T-helper 1 cell treated with Interleukin-12 subunit alpha and Interleukin-12 subunit beta and Interleukin-4 antibody, amounts not matched to agents 30 μg/mL and 1 μg/mL, for 36 hours (primary cell): ENCODE data around the gene NOL4L.
"Not testable (repeated sequence)": the region's sequence is repeated elsewhere in the genome, so short reads cannot be mapped to it uniquely, and the experiment has no call there.

ENCODE experiments used
- H3K27ac Mint-ChIP-seq: one replicate; pipeline ENCODE4 v1.8.0; 2021; ENCODE audit warnings: mild to moderate bottlenecking, mixed read lengths
- H3K27me3 Mint-ChIP-seq: one replicate; pipeline ENCODE4 v1.8.0; 2021; ENCODE audit warnings: low read depth, mixed read lengths
- H3K36me3 Mint-ChIP-seq: one replicate; pipeline ENCODE4 v1.8.0; 2021; ENCODE audit warnings: low read depth, mixed read lengths
- H3K4me1 Mint-ChIP-seq: one replicate; pipeline ENCODE4 v1.8.0; 2021; ENCODE audit warnings: low read depth, mixed read lengths
- H3K4me3 Mint-ChIP-seq: one replicate; pipeline ENCODE4 v1.8.0; 2021; ENCODE audit warnings: mild to moderate bottlenecking, moderate library complexity, mixed read lengths
- H3K9me3 Mint-ChIP-seq: one replicate; pipeline ENCODE4 v1.8.0; 2021; ENCODE audit warnings: mixed read lengths

Gene NOL4L

DNA sequence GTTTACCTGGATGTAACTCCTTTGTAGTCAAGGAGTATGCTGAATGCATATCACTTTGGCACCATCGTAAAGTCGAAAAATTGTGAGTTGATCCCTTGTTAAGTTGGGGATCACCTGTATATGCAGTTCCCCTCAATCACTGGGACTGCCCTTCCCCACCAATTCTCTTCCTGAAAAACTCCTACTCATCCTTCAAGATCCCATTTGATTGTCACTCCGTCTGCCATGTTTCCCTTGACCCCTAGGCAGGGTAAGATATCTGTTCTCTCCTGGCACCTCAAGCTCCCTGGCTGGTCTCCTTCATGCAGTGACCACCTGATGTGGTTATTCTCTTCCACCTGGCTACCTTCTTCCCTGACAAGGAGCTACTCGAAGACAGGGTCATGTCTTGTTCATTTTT lies 10.0 kb upstream of the NOL4L start:
- no peaks in the 10 kb centered on the region for H3K27me3 Mint-ChIP-seq
- no peaks in the 10 kb centered on the region for H3K9me3 Mint-ChIP-seq
- no peaks in the 10 kb centered on the region for H3K36me3 Mint-ChIP-seq
- no peak overlapping the region for H3K4me3 Mint-ChIP-seq
- H3K27ac Mint-ChIP-seq = no peak overlapping the region
- H3K4me1 Mint-ChIP-seq = peaks cover 7% of the 10 kb centered on the region

DNA sequence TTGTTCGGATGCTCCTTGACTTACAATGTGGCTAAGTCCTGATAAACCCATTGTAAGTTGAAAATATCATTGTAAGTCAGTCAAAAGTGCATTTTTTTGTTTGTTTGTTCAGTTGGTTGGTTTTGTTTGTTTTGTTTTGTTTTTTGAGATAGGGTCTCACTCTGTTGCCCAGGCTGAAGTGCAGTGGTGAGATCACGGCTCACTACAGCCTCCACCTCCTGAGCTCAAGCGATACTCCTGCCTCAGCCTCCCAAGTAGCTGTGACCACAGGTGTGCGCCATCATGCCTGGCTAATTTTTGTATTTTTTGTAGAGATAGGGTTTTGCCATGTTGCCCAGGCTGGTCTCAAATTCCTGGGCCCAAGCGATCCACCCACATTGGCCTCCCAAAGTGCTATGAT lies 9.5 kb upstream of the NOL4L start:
- not testable (repeated sequence) for H3K9me3 Mint-ChIP-seq, H3K27ac Mint-ChIP-seq, H3K4me1 Mint-ChIP-seq, H3K36me3 Mint-ChIP-seq, H3K4me3 Mint-ChIP-seq, H3K27me3 Mint-ChIP-seq

DNA sequence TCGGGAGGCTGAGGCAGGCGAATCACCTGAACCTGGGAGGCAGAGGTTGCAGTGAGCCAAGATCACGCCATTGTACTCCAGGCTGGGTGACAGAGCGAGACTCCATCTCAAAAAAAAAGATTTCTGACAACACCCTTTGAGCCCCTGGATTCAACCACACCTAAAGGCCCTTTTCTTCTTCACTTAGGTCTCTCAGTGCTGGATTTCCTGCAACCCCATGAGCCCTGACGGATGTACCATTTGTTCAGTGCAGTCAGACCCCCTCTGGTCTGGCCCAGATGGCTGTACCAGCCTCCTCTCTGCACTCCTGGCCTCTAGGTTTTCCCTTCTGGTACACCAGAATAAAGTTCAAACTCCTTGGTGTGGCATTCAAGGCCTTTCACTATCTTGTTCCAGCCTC lies 9.1 kb upstream of the NOL4L start:
- Mint-ChIP-seq H3K27ac (no peak overlapping the region), H3K36me3 (no peaks in the 10 kb centered on the region), H3K9me3 (no peaks in the 10 kb centered on the region), H3K27me3 (no peaks in the 10 kb centered on the region), H3K4me1 (peaks cover 8% of the 10 kb centered on the region), H3K4me3 (no peak overlapping the region)

DNA sequence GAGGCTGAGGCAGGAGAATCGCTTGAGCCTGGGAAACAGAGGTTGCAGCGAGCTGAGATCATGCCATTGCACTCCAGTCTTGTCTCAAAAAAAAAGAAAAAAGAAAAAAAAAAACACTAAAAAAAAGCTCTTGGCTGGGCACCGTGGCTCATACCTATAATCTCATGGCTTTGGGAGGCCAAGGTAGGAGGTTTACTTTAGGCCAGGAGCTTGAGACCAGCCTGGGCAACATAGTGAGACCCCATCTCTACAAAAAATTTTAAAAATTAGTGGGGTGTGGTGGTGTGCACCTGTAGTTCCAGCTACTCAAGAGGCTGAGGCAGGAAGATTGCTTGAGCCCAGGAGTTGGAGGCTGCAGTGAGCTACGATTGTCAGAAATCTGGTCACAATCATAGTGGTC lies 7.5 kb upstream of the NOL4L start:
- peaks cover 12% of the 10 kb centered on the region for H3K4me1 Mint-ChIP-seq

DNA sequence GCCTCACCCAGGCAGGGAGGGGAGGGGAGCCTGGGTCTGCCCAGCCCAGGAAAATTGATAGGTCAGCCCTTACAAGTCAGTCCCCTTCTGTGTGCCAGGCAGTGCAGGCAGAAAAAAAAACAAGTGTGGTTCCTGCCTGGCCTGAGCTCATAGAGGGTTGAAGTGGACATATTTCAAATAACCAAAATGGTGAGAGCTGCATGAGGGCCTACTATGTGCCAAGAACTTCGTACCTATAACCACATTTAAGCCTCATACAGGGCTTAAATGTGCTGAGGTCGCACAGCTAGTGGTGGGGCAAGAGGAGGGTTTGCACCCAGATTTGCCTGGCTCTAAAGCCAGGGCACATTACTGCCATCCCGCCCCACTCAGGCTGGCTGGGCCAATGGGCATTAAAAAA lies 6.9 kb upstream of the NOL4L start:
- no peaks in the 10 kb centered on the region for H3K36me3 Mint-ChIP-seq

More for the DNA sequence above, 7.5 kb upstream of the NOL4L start:
- not testable (repeated sequence) for H3K4me3 Mint-ChIP-seq, H3K36me3 Mint-ChIP-seq, H3K27me3 Mint-ChIP-seq, H3K27ac Mint-ChIP-seq, H3K9me3 Mint-ChIP-seq

DNA sequence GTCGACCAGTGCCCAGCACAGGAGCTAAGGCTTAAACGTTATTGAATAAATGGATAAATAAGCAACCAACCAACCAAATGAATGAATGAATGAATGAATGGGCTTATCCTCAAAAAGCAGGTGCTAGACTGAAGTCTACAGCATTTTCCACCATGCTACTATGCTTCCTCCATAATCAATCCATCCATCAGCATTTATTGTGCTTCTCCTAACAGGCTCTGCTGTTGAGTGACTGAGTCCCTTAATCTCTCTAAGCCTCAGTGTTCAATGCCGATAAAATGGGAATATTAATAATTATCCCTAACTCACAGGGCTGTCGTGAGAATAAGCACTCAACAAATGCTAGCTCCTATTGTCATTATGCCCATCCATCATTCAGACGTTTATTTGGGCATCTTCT lies 4.6 kb upstream of the NOL4L start:
- Mint-ChIP-seq H3K36me3 (peaks cover 4% of the 10 kb centered on the region), H3K27me3 (peaks cover 26% of the 10 kb centered on the region), H3K4me1 (peaks cover 16% of the 10 kb centered on the region), H3K9me3 (no peaks in the 10 kb centered on the region), H3K4me3 (no peak overlapping the region), H3K27ac (no peak overlapping the region)

More for the DNA sequence above, 6.9 kb upstream of the NOL4L start:
- Mint-ChIP-seq H3K4me3 (no peak overlapping the region), H3K27me3 (peaks cover 11% of the 10 kb centered on the region), H3K4me1 (peaks cover 14% of the 10 kb centered on the region), H3K9me3 (no peaks in the 10 kb centered on the region), H3K27ac (no peak overlapping the region)

DNA sequence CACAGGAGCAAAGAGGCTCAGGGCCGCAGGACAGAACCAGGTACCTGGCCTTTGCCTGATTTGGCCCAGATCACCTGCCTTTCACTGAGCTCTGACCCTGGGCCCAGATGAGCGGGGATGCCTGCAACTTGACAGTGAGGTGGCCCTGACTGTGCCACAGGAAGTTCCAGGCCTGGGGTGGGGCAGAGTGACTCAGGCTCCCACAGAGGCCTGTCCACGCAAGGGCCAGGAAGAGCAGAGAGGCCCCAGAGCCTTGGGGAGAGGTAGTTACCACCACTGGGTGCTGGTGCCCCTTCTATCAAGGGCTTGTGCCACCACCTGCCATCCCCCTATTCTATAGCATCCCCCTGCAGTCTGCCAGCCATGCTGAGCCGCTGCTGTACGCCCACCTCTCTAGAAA lies 4.1 kb upstream of the NOL4L start:
- Mint-ChIP-seq H3K4me3 (no peak overlapping the region), H3K36me3 (peaks cover 4% of the 10 kb centered on the region), H3K9me3 (no peaks in the 10 kb centered on the region), H3K27ac (no peak overlapping the region), H3K27me3 (peaks cover 26% of the 10 kb centered on the region), H3K4me1 (peaks cover 16% of the 10 kb centered on the region)

DNA sequence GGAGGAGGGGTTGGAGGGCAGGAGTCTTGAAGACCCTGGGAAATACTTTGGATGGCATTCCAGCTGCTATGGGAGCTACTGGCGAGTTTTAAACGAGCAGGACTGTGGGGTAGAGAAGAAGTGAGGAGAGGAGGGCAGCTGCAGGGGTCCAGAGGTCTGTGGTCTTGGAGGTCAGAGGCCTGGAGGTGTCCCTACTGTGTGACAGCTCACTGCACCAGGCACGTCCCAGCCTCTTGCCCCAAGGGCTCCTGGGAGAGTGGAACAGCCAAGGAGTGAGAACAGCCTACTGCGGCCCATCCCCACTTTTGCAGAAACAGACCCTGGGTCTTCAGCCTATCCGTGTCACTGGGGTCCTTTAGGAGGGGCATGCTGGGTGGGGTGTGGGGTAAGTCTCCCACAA lies 2.9 kb upstream of the NOL4L start:
- Mint-ChIP-seq H3K4me1 (peaks cover 16% of the 10 kb centered on the region), H3K9me3 (no peaks in the 10 kb centered on the region), H3K4me3 (no peak overlapping the region), H3K27ac (no peak overlapping the region), H3K27me3 (peaks cover 26% of the 10 kb centered on the region), H3K36me3 (peaks cover 4% of the 10 kb centered on the region)

DNA sequence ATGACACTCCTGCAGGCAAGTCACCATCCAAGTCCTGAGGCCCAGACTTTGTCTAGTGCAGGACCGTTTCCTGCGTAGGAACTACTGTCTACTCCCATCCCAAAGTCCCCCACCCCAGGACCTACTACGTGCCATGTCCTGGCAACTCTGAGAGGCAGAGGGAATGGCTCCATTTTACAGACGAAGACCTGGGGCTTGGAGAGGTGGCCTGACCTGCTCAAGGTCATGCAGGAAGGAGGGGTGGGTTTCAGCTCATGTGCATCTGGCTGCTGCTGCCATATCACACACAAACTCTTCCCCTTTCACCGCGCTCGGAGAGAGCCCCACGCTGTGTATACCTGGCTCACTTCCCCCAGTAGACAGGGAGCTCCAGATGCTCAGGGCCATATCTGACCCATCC lies 1.2 kb upstream of the NOL4L start:
- peak overlapping the region; percentile 89 for H3K4me3 Mint-ChIP-seq
- peaks cover 19% of the 10 kb centered on the region for H3K4me1 Mint-ChIP-seq
- H3K27ac Mint-ChIP-seq = peak overlapping the region; percentile 76
- H3K36me3 Mint-ChIP-seq = peaks cover 4% of the 10 kb centered on the region
- H3K9me3 Mint-ChIP-seq = no peaks in the 10 kb centered on the region
- H3K27me3 Mint-ChIP-seq = peaks cover 26% of the 10 kb centered on the region

DNA sequence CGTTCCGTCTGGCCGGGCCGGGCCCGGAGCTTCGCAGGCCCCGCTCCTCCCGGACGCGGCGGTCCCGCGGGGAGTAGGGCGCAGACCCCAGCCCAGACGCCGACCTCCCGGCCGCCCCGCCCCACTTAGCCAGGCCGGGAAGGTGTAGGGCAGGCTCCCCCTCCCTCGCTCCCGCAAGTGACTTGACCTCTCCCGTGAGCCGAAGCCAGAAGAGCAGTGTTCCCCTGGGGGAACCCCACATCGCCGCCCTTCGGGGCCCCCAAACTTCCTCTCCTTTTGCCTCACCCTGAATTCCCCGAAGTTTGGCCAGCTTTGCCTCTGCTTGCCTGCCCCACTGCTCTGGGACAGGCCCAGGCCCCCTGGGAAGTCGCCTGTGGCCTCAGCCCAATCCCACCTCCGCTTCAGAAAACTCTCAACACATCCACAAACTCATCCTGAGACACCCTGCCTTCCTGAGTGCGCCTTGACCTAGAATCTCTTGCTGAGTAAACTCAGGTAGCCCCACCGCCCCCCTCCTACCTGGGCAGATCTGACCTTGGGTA lies 524 bp upstream of the NOL4L start:
- Mint-ChIP-seq H3K27me3 (peaks cover 26% of the 10 kb centered on the region), H3K9me3 (no peaks in the 10 kb centered on the region), H3K36me3 (peaks cover 4% of the 10 kb centered on the region), H3K4me1 (peaks cover 19% of the 10 kb centered on the region), H3K4me3 (peak overlapping the region; percentile 89), H3K27ac (peak overlapping the region; percentile 76)

DNA sequence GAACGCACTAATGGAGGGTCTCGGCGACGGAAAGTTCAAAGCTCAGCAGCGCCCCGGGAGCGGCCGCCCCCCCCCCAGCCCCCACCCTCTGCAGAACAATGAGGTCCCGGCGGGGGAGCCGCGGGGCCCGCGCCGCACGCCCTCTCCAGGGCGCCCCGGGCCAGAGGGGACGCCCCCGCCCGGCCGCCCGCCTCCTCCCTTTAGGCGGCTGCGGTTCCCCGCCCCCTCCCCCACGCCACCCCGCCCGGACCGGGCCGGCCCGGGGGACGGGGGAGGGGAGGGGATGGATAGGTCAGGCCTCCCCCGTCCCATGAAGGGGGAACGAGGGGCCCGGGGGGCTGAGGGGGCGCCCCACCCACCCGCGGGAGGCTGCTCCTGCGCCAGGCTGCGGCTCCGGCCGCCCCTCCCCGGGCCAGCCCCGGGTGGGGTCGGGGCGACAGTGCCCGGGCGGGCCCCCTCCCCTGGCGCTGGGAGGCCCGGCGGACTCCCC lies 1.5 kb downstream of the NOL4L start:
- no peaks in the 10 kb centered on the region for H3K9me3 Mint-ChIP-seq
- peaks cover 26% of the 10 kb centered on the region for H3K27me3 Mint-ChIP-seq
- no peak overlapping the region for H3K4me3 Mint-ChIP-seq

DNA sequence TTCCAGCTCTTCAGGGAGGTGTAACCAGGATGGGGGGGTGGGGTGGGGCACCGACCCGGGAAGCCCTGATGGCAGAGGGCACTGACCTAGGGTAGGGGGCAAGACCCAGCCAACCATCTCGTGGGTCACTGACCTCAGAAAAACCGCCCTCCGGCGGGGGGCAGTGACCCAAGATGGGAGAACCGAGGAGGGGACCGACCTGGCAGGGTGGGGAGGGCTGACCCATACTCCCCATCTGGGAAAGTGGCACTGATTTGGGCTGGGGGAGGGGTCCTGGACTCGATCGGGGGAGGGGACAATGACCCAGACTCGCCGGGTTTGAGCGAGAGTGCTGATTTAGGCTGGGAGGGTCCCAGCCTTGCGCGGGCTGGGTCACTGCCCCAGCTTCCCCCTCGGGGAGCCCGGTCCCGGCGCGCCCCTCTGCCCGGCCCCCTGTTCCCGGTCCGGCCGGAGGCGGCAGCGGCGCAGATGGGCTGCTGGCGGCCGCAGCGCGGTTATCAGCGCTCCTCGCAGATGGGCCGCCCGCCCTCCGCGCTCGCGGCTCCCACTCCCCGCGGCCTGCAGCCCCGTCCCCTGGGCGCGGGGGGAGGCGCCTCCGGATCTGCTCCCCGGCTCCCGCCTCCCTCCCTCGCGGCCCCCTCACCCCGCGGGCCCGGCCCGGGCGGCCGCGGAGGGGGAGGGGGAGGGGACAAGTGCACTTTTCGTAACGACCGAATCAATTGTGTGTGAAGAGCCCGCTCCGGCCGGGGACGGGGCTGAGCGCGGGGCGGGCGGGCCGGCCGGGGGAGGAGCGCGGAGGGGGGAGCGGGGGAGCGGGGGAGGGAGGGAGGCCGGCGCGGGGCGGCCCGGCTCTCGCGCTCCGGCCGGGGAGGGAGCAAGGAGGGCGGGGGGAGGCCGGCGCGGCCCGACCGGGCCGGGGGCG lies 2.2 kb downstream of the NOL4L start:
- Mint-ChIP-seq H3K36me3 (peaks cover 4% of the 10 kb centered on the region), H3K27me3 (peaks cover 24% of the 10 kb centered on the region), H3K4me1 (peaks cover 18% of the 10 kb centered on the region), H3K4me3 (no peak overlapping the region), H3K9me3 (no peaks in the 10 kb centered on the region), H3K27ac (no peak overlapping the region)

More for the DNA sequence above, 1.5 kb downstream of the NOL4L start:
- Mint-ChIP-seq H3K36me3 (peaks cover 4% of the 10 kb centered on the region), H3K27ac (no peak overlapping the region), H3K4me1 (peaks cover 16% of the 10 kb centered on the region)

DNA sequence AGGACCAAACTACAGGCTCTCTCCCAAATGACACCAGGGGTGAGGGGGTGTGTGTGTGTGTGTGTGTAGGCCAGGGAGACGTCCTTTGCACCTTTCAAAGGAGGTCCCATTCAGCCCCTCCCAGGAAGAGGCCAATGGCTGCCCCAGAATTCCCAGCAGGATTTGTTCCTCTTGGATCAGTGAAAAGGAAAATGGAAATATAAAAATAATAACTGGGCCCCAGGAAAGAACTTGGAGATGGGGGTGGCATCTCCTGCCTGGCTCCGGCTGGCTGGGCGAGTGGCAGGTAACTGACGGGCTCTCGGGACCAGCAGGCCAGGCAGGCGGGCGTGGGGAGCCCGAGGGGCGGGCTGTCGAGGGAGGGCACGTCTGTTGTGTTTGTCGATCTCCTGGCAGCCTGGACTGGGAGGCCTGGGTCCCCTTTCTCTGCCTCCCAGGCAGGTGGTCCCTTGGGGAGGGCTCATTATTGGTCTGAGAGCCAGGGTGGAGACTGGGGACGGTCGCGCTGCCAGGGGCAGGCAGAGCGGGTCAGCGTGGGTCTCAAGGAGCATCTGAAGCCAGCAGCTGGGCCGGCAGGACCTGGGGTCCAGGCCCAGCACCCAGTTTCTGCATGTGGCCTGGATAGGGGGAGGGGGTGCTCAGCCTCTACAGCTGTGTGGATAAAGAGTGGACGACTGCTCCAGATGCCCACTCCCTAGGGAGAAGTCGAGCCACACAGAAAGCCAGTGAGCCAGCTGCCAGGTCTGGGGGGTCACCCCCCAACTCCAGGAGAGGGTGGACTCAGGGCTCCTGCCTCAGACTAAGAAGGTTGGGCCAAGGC lies 3.1 kb downstream of the NOL4L start:
- no peaks in the 10 kb centered on the region for H3K9me3 Mint-ChIP-seq
- peaks cover 4% of the 10 kb centered on the region for H3K36me3 Mint-ChIP-seq
- peak overlapping the region; percentile 80 for H3K4me3 Mint-ChIP-seq
- peaks cover 20% of the 10 kb centered on the region for H3K4me1 Mint-ChIP-seq
- H3K27me3 Mint-ChIP-seq = peaks cover 15% of the 10 kb centered on the region
- H3K27ac Mint-ChIP-seq = peak overlapping the region; percentile 36

DNA sequence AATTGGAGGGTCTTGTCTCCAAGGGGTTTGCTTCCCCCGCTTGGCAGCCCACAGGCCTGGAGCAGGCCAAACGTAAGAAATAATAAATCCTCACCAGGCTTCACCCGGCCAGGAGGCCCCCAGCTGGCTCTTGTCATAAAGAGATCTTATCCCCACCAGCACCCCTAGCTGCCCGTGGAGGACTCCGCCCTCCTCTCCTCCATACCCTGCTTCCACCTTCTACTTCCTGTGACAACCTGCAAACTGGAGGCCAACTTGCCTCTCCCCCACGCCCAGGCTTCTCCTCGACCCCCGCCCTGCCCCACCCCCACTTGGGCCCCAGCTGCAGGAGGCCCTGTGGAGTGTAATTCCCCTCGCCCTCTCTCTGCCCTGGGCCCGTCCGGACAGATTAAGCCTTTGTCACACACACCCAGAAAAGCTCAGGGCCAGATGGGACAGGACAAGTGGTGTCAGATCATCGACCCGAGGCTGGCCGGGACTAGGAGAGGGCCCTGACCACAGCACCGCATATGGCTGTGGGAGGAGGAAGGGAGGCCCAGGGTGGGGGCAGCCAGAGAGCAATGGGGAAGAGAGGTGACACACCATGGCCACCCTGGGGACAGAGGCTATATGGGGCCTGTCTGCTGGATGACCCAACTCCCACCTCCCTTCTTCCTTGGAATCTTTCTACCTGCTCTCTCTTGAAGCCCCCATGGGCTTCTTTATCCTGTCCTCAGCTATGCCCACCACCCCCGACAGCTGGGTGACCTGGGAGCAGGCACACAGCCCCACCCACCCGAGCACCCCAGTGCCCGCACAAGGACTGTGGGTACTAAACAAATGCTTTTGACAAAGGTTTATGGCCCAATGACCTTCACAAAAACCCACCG lies 3.9 kb downstream of the NOL4L start:
- Mint-ChIP-seq H3K4me3 (peak overlapping the region; percentile 80), H3K36me3 (peaks cover 4% of the 10 kb centered on the region), H3K27me3 (peaks cover 7% of the 10 kb centered on the region), H3K4me1 (peaks cover 20% of the 10 kb centered on the region), H3K9me3 (no peaks in the 10 kb centered on the region), H3K27ac (no peak overlapping the region)
